ENCODE data around the gene SCGB1A1.

The SCGB1A1 gene

DNA sequence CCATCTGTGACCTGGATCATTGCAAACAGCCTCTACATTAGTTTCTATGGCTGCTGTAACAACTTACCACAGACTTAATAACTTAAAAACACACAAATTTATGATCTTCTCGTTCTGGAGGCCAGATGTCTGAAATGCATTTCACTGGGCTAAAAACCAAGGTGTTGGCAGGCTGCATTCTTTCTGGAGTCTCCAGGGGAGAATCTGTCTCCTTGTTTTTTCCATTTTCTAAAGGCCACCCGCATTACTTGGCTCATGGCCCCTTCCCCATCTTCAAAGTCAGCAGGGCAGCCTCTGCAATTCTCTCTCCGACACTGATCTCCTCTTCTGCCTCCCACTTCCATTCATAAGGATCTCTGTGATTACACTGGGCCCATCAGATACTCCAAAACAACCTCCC lies 11.6 kb downstream of the SCGB1A1 start:
- TF ChIP-seq, protein P1, sequence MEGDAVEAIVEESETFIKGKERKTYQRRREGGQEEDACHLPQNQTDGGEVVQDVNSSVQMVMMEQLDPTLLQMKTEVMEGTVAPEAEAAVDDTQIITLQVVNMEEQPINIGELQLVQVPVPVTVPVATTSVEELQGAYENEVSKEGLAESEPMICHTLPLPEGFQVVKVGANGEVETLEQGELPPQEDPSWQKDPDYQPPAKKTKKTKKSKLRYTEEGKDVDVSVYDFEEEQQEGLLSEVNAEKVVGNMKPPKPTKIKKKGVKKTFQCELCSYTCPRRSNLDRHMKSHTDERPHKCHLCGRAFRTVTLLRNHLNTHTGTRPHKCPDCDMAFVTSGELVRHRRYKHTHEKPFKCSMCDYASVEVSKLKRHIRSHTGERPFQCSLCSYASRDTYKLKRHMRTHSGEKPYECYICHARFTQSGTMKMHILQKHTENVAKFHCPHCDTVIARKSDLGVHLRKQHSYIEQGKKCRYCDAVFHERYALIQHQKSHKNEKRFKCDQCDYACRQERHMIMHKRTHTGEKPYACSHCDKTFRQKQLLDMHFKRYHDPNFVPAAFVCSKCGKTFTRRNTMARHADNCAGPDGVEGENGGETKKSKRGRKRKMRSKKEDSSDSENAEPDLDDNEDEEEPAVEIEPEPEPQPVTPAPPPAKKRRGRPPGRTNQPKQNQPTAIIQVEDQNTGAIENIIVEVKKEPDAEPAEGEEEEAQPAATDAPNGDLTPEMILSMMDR (IDR thresholded peaks at IDR 0.05), result no peak

DNA sequence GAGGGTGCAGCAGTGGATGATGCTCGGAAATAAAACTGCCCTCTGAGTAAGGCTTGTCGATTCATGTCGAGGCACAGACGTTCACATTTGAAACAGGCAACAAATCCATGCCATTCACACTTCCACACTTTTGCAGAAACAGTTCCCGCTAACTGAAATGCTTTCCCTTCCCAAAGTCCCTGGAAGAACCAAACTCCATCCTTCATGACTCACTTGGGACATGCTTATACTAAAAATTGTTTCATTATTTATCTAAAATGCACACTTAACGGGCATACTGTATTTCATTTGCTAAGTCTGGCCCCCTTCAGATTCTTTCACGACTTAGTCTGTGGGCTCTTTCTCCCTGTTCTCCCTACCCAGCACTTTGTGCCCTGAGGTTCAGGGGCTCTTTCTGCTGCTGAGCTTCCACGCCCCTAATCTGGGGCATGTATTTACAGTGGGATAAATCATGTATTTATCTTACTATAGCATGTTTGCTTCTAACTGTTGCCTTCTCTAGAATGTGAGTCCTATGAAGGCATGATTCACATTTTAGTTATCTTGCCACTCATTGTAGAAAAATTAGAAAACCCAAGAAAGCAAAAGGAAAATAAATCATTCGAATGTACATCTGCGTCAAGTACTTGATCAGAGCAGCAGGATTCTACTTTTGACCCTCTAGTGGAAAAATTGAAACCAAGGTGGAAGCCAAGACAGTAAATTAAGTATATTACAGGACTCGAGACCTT lies 12.5 kb downstream of the SCGB1A1 start:
- TF ChIP-seq, protein P1 (IDR thresholded peaks at IDR 0.05), result no peak

DNA sequence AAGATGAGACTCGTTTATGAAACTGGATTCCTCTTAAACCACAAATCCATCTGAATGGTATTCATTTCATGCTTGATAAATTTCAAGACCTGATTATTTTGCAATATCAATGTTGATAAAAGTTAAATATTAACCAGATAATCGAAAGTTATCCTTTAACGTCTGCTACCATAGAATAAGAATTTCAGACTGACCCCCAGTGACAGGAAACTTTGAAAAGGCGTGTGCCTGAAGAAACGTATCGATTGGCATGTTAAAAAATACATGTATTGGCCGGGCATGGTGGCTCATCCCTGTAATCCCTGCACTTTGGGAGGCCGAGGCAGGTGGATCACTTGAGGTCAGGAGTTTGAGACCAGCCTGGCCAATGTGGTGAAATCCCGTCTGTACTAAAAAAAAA lies 13.9 kb downstream of the SCGB1A1 start:
- TF ChIP-seq, protein P1 (IDR thresholded peaks at IDR 0.05), result no peak

DNA sequence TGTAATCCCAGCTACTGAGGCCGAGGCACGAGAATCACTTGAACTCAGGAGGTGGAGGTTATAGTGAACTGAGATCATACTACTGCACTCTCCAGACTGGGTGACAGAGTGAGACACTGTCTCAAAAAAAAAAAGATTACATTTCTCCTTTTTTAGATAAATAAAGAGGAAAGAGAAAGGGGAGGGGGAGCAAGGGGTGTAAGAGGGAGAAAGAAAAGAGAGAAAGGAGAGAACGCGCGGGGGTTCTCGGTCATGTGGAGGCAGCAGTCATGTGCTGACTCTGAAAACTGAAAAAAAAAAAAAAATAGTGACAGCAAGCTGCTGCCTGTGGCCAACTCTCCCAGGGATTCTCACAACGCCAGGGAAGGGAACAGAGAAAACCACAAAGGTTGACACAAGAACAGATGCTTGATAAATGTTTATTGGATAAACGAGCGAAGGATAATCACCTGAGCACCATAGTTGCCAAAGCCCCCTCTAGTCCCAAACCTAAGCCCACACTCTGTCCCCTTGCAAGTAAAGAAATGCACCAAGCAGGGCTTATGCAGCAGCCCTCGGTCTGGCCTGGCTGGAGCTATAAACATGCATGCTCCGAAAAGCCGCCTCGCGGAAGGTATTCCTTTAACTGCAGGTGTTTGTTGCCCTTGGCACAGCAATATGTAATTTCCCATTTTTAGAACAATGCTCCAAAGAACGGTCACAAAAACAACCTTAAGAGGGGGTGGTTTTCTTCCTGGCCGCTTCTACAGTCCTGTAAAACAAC lies 14.5 kb downstream of the SCGB1A1 start:
- TF ChIP-seq, protein P1 (IDR thresholded peaks at IDR 0.05), result no peak

DNA sequence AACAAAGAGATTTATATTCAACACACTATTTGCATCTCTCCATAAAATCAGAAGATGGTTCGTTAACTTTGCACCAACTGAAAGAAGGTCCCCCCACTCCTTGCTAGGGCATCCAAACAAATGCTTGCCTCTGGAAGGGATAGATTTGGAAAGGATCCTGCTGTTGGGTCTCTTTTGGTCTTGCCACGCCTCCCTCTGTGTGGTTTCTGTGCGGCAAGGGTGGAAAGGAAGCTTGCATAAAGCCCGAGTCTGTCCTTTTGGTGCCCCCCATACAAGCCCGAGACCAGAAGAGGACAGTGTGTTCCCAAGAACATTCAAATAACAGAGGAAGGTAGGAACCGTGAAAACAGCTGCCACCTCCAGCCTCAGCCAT lies 15.1 kb downstream of the SCGB1A1 start:
- TF ChIP-seq, protein P1 (IDR thresholded peaks at IDR 0.05), result no peak

DNA sequence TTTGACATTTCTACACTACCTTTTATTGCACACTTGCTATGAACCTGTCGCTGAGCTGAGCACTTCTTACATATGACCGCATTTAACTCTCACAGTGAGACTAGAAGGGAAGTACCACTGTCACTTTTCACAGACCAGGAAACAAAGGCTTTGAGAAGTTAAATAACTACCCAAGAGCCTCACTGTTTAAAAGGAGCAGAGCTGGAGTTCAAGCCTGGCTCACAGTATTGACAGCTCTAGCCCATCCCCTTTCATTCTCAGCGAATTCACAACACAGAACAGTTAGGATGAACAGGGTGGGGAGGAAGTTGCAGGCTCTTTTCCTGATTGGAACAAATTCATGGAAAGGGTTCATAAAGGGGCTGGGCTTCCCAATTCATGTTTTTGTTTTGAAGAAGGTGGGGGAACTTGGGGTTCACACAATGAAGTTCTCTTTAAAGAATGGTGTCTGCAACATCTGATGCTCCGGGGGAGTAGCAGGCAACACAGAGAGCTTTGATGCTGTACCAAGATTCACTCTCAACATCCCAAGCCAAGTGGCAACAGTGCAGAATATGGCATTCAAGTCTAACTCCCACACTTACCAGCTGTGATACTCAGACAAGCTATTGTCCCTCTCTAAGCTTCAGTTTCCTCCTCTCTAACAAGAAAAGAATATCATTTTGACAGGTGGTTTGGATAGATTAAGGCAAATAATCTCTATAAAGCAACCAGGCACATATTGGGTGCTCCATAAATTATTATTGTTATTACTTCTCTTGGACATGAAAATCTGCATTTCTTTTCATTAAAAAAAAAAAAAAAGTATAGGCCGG lies 17.2 kb downstream of the SCGB1A1 start:
- TF ChIP-seq, protein P1 (IDR thresholded peaks at IDR 0.05), result no peak

DNA sequence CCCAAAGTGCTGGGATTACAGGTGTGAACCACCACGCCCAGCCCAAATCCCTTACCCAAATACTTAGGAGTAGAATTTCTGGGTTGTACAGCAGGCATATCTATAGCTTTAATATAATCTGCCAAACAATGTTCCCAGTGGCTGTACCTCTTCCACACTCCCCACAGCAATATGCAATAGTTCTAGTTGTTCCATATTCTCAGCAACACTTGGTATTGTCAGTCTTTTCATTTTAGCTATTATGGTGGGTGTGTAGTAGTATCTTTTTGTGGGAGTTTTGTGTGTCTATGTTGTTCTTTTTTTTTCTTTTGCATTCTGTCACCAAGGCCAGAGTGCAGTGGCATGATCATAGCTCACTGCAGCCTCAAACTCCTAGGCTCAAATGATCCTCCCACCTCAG lies 18.8 kb downstream of the SCGB1A1 start:
- TF ChIP-seq, protein P1 (IDR thresholded peaks at IDR 0.05), result no peak
